Measurements from ENCODE around the gene MIPEP. TPM values are rescaled to one million over a fixed set of nuclear protein-coding genes. Genes with fewer than 3 reads are reported as not detected.

The MIPEP gene
- total and polyA plus RNA-seq, 4 donors: 3.6 to 9.1 (median 6.5) TPM

- Histone ChIP-seq H3K4me3 (ENCODE audit: low read length in 2 of 2) (no peak overlapping the region), H3K27me3 (ENCODE audit: control insufficient read depth in 1 of 2, insufficient read depth in 2 of 2, low read length in 1 of 2) (no peaks in the 10 kb centered on the region), H3K9me3 (ENCODE audit: control insufficient read depth, low read length) (no peaks in the 10 kb centered on the region), H3K36me3 (ENCODE audit: control insufficient read depth in 1 of 2, insufficient read depth in 2 of 2, low read length in 1 of 2) (no peaks in the 10 kb centered on the region), H3K4me1 (ENCODE audit: control insufficient read depth in 1 of 2, insufficient read depth in 2 of 2, low read length in 2 of 2) (no peaks in the 10 kb centered on the region), H3K27ac (ENCODE audit: low read depth in 1 of 2, low read length in 2 of 2) (no peak overlapping the region)
- ATAC-seq (ENCODE audit: low FRiP score) (no peak), DNase-seq (no peak)
- intact Hi-C loops (cut with DNase I): no loop called here
- 88 to 95% methylated on average over 2 of the region's 2 CpGs for WGBS, 2 donors
These were observed 100.7 kb downstream of the MIPEP start for GRCh38 chr13:23788459-23788858.

GRCh38 chr13:23787464-23787863 lies 101.7 kb downstream of the MIPEP start:
- 80 to 81% methylated on average over 4 of the region's 4 CpGs for WGBS, 2 donors
- ATAC-seq (ENCODE audit: low FRiP score): no peak
- no peak for DNase-seq
- Histone ChIP-seq H3K27me3 (ENCODE audit: control insufficient read depth in 1 of 2, insufficient read depth in 2 of 2, low read length in 1 of 2) (no peaks in the 10 kb centered on the region), H3K36me3 (ENCODE audit: control insufficient read depth in 1 of 2, insufficient read depth in 2 of 2, low read length in 1 of 2) (no peaks in the 10 kb centered on the region), H3K4me1 (ENCODE audit: control insufficient read depth in 1 of 2, insufficient read depth in 2 of 2, low read length in 2 of 2) (no peaks in the 10 kb centered on the region), H3K27ac (ENCODE audit: low read depth in 1 of 2, low read length in 2 of 2) (no peak overlapping the region), H3K4me3 (ENCODE audit: low read length in 2 of 2) (no peak overlapping the region), H3K9me3 (ENCODE audit: control insufficient read depth, low read length) (no peaks in the 10 kb centered on the region)
- intact Hi-C loops (cut with DNase I): no loop called here

GRCh38 chr13:23786607-23787006 lies 102.6 kb downstream of the MIPEP start:
- H3K27ac ChIP-seq (ENCODE audit: low read depth in 1 of 2, low read length in 2 of 2): no peak overlapping the region
- no peaks in the 10 kb centered on the region for H3K27me3 ChIP-seq (ENCODE audit: control insufficient read depth in 1 of 2, insufficient read depth in 2 of 2, low read length in 1 of 2)
- no peak for DNase-seq
- intact Hi-C loops (cut with DNase I): no loop called here
- ATAC-seq (ENCODE audit: low FRiP score): no peak
- H3K4me1 ChIP-seq (ENCODE audit: control insufficient read depth in 1 of 2, insufficient read depth in 2 of 2, low read length in 2 of 2): no peaks in the 10 kb centered on the region
- no peak overlapping the region for H3K4me3 ChIP-seq (ENCODE audit: low read length in 2 of 2)
- H3K36me3 ChIP-seq (ENCODE audit: control insufficient read depth in 1 of 2, insufficient read depth in 2 of 2, low read length in 1 of 2): no peaks in the 10 kb centered on the region
- no peaks in the 10 kb centered on the region for H3K9me3 ChIP-seq (ENCODE audit: control insufficient read depth, low read length)
- WGBS, 2 donors: 83 to 85% methylated on average over 3 of the region's 3 CpGs

GRCh38 chr13:23778879-23779278 lies 110.3 kb downstream of the MIPEP start:
- no peaks in the 10 kb centered on the region for H3K4me1 ChIP-seq (ENCODE audit: control insufficient read depth in 1 of 2, insufficient read depth in 2 of 2, low read length in 2 of 2)
- H3K27me3 ChIP-seq (ENCODE audit: control insufficient read depth in 1 of 2, insufficient read depth in 2 of 2, low read length in 1 of 2): no peaks in the 10 kb centered on the region
- no peak overlapping the region for H3K27ac ChIP-seq (ENCODE audit: low read depth in 1 of 2, low read length in 2 of 2)
- WGBS, 2 donors: 80 to 86% methylated on average over 1 of the region's 1 CpG
- H3K4me3 ChIP-seq (ENCODE audit: low read length in 2 of 2): no peak overlapping the region
- intact Hi-C loops (cut with DNase I): no loop called here
- no peak for DNase-seq
- H3K36me3 ChIP-seq (ENCODE audit: control insufficient read depth in 1 of 2, insufficient read depth in 2 of 2, low read length in 1 of 2): no peaks in the 10 kb centered on the region
- H3K9me3 ChIP-seq (ENCODE audit: control insufficient read depth, low read length): no peaks in the 10 kb centered on the region
- ATAC-seq (ENCODE audit: low FRiP score): no peak

GRCh38 chr13:23778002-23778652 lies 111.1 kb downstream of the MIPEP start:
- Histone ChIP-seq H3K4me3 (ENCODE audit: low read length in 2 of 2) (no peak overlapping the region), H3K4me1 (ENCODE audit: control insufficient read depth in 1 of 2, insufficient read depth in 2 of 2, low read length in 2 of 2) (no peaks in the 10 kb centered on the region), H3K36me3 (ENCODE audit: control insufficient read depth in 1 of 2, insufficient read depth in 2 of 2, low read length in 1 of 2) (no peaks in the 10 kb centered on the region), H3K27me3 (ENCODE audit: control insufficient read depth in 1 of 2, insufficient read depth in 2 of 2, low read length in 1 of 2) (no peaks in the 10 kb centered on the region), H3K27ac (ENCODE audit: low read depth in 1 of 2, low read length in 2 of 2) (no peak overlapping the region), H3K9me3 (ENCODE audit: control insufficient read depth, low read length) (no peaks in the 10 kb centered on the region)
- 49 to 54% methylated on average over 2 of the region's 2 CpGs for WGBS, 2 donors
- intact Hi-C loops (cut with DNase I): no loop called here
- ATAC-seq (ENCODE audit: low FRiP score) (no peak), DNase-seq (no peak)

- intact Hi-C loops (cut with DNase I): no loop called here
- H3K27ac ChIP-seq (ENCODE audit: low read depth in 1 of 2, low read length in 2 of 2): no peak overlapping the region
- 79 to 82% methylated on average over 1 of the region's 1 CpG for whole genome bisulfite sequencing, 2 donors
- no peak for DNase-seq
- no peak for ATAC-seq (ENCODE audit: low FRiP score)
- H3K27me3 ChIP-seq (ENCODE audit: control insufficient read depth in 1 of 2, insufficient read depth in 2 of 2, low read length in 1 of 2): no peaks in the 10 kb centered on the region
- no peak overlapping the region for H3K4me3 ChIP-seq (ENCODE audit: low read length in 2 of 2)
- no peaks in the 10 kb centered on the region for H3K36me3 ChIP-seq (ENCODE audit: control insufficient read depth in 1 of 2, insufficient read depth in 2 of 2, low read length in 1 of 2)
- H3K4me1 ChIP-seq (ENCODE audit: control insufficient read depth in 1 of 2, insufficient read depth in 2 of 2, low read length in 2 of 2): no peaks in the 10 kb centered on the region
- no peaks in the 10 kb centered on the region for H3K9me3 ChIP-seq (ENCODE audit: control insufficient read depth, low read length)
These were observed 111.7 kb downstream of the MIPEP start for GRCh38 chr13:23777575-23777870.

- Histone ChIP-seq H3K36me3 (ENCODE audit: control insufficient read depth in 1 of 2, insufficient read depth in 2 of 2, low read length in 1 of 2) (no peaks in the 10 kb centered on the region), H3K9me3 (ENCODE audit: control insufficient read depth, low read length) (no peaks in the 10 kb centered on the region), H3K4me3 (ENCODE audit: low read length in 2 of 2) (no peak overlapping the region), H3K4me1 (ENCODE audit: control insufficient read depth in 1 of 2, insufficient read depth in 2 of 2, low read length in 2 of 2) (no peaks in the 10 kb centered on the region), H3K27ac (ENCODE audit: low read depth in 1 of 2, low read length in 2 of 2) (no peak overlapping the region), H3K27me3 (ENCODE audit: control insufficient read depth in 1 of 2, insufficient read depth in 2 of 2, low read length in 1 of 2) (no peaks in the 10 kb centered on the region)
- intact Hi-C loops (cut with DNase I): no loop called here
- ATAC-seq (ENCODE audit: low FRiP score) (no peak), DNase-seq (no peak)
- 85 to 89% methylated on average over 3 of the region's 3 CpGs for WGBS, 2 donors
These were observed 112.3 kb downstream of the MIPEP start for GRCh38 chr13:23776698-23777574.

- Histone ChIP-seq H3K36me3 (ENCODE audit: control insufficient read depth in 1 of 2, insufficient read depth in 2 of 2, low read length in 1 of 2) (no peaks in the 10 kb centered on the region), H3K4me3 (ENCODE audit: low read length in 2 of 2) (no peak overlapping the region), H3K9me3 (ENCODE audit: control insufficient read depth, low read length) (no peaks in the 10 kb centered on the region), H3K4me1 (ENCODE audit: control insufficient read depth in 1 of 2, insufficient read depth in 2 of 2, low read length in 2 of 2) (no peaks in the 10 kb centered on the region), H3K27me3 (ENCODE audit: control insufficient read depth in 1 of 2, insufficient read depth in 2 of 2, low read length in 1 of 2) (no peaks in the 10 kb centered on the region), H3K27ac (ENCODE audit: low read depth in 1 of 2, low read length in 2 of 2) (no peak overlapping the region)
- no peak for DNase-seq
- 48 to 49% methylated on average over 2 of the region's 2 CpGs for WGBS, 2 donors
- no peak for ATAC-seq (ENCODE audit: low FRiP score)
- intact Hi-C loops (cut with DNase I): no loop called here
These were observed 116.5 kb downstream of the MIPEP start for GRCh38 chr13:23772717-23773116.

GRCh38 chr13:23771956-23772355 lies 117.2 kb downstream of the MIPEP start:
- intact Hi-C loops (cut with DNase I): no loop called here
- Histone ChIP-seq H3K27ac (ENCODE audit: low read depth in 1 of 2, low read length in 2 of 2) (no peak overlapping the region), H3K9me3 (ENCODE audit: control insufficient read depth, low read length) (no peaks in the 10 kb centered on the region), H3K36me3 (ENCODE audit: control insufficient read depth in 1 of 2, insufficient read depth in 2 of 2, low read length in 1 of 2) (no peaks in the 10 kb centered on the region), H3K4me1 (ENCODE audit: control insufficient read depth in 1 of 2, insufficient read depth in 2 of 2, low read length in 2 of 2) (no peaks in the 10 kb centered on the region), H3K27me3 (ENCODE audit: control insufficient read depth in 1 of 2, insufficient read depth in 2 of 2, low read length in 1 of 2) (no peaks in the 10 kb centered on the region), H3K4me3 (ENCODE audit: low read length in 2 of 2) (no peak overlapping the region)
- ATAC-seq (ENCODE audit: low FRiP score) (no peak), DNase-seq (no peak)
- WGBS, 2 donors: 86% methylated on average over 4 of the region's 4 CpGs
